ENCODE measurements around the gene PDIK1L. TPM values are rescaled to one million over a fixed set of nuclear protein-coding genes. Genes with fewer than 3 reads are reported as not detected.

The PDIK1L gene
- total RNA-seq, 1 donor from 2014 or later = 7.2 TPM

DNA sequence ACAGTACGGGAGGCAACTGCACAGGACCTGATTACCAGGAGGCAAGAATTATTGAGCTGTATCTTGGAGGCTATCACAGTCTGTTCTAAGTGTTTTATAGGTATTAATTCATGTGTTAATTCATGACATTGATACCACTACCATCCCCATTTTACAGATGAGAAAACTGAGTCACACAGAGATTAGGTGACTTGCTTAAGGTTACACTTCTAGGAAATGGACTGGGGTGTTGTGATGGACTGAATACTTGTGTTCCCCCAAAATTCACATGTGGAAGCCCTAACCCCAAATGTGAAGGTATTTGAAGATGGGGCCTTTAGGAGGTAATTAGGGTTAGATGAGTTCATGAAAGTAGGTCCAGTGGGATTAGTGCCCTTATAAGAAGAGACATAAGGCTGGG, 34.1 kb upstream of the PDIK1L start:
- DNase-seq = no peak
- H3K4me3 Mint-ChIP-seq (ENCODE audit: unreplicated experiment) = no peak overlapping the region
- no peaks in the 10 kb centered on the region for H3K36me3 Mint-ChIP-seq (ENCODE audit: unreplicated experiment)
- H3K9me3 Mint-ChIP-seq (ENCODE audit: unreplicated experiment) = no peaks in the 10 kb centered on the region
- TF ChIP-seq, protein P1, sequence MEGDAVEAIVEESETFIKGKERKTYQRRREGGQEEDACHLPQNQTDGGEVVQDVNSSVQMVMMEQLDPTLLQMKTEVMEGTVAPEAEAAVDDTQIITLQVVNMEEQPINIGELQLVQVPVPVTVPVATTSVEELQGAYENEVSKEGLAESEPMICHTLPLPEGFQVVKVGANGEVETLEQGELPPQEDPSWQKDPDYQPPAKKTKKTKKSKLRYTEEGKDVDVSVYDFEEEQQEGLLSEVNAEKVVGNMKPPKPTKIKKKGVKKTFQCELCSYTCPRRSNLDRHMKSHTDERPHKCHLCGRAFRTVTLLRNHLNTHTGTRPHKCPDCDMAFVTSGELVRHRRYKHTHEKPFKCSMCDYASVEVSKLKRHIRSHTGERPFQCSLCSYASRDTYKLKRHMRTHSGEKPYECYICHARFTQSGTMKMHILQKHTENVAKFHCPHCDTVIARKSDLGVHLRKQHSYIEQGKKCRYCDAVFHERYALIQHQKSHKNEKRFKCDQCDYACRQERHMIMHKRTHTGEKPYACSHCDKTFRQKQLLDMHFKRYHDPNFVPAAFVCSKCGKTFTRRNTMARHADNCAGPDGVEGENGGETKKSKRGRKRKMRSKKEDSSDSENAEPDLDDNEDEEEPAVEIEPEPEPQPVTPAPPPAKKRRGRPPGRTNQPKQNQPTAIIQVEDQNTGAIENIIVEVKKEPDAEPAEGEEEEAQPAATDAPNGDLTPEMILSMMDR (IDR thresholded peaks at IDR 0.05; ENCODE audit: partially characterized antibody, unreplicated experiment) = no peak
- H3K27ac Mint-ChIP-seq (ENCODE audit: unreplicated experiment) = no peak overlapping the region
- H3K4me1 Mint-ChIP-seq (ENCODE audit: low read depth, unreplicated experiment) = no peaks in the 10 kb centered on the region
- H3K27me3 Mint-ChIP-seq (ENCODE audit: unreplicated experiment) = peaks cover 4% of the 10 kb centered on the region

DNA sequence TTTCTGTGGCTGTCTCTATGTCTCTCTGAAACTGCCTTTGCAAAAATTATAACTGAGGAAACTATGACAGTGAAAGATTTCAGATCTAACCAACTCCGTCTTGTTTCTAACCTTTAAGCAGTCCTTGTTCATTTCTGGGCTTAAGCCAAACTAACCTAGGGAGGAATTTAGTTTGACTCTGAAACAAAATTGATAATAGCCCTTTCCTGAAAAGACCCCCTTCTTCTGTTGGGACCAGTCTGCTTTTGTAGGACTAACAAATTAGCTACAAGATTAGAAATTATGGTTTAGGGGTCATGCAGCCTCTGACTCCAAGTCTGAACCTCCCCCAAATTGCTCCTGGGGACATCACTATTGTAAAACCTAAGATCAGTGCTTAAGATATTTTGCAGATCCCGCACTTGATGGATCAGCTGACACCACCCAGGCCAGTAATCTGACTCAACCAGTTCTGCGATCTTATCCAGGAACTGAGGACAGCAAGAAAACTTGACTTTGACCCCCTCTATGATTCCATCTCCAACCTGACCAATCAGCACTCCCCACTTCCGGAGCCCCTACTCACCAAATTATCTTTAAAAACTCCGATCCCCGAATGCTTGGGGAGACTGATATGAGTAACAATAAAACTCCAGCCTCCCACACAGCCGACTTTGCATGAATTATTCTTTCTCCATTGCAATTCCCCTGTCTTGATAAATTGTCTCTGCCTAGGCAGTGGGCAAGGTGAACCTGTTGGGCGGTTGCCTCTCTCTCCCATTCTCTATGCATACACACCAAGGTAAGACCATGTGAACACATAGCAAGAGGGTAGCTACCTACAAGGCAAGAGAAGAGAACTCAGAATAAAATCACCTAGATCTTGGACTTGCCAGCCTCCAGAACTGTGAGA, 33.1 kb upstream of the PDIK1L start:
- no peak for DNase-seq
- no peaks in the 10 kb centered on the region for H3K9me3 Mint-ChIP-seq (ENCODE audit: unreplicated experiment)
- H3K36me3 Mint-ChIP-seq (ENCODE audit: unreplicated experiment) = no peaks in the 10 kb centered on the region
- H3K27ac Mint-ChIP-seq (ENCODE audit: unreplicated experiment) = no peak overlapping the region
- peaks cover 4% of the 10 kb centered on the region for H3K27me3 Mint-ChIP-seq (ENCODE audit: unreplicated experiment)
- TF ChIP-seq, protein P1 (IDR thresholded peaks at IDR 0.05; ENCODE audit: partially characterized antibody, unreplicated experiment) = no peak
- H3K4me3 Mint-ChIP-seq (ENCODE audit: unreplicated experiment) = no peak overlapping the region
- H3K4me1 Mint-ChIP-seq (ENCODE audit: low read depth, unreplicated experiment) = no peaks in the 10 kb centered on the region

DNA sequence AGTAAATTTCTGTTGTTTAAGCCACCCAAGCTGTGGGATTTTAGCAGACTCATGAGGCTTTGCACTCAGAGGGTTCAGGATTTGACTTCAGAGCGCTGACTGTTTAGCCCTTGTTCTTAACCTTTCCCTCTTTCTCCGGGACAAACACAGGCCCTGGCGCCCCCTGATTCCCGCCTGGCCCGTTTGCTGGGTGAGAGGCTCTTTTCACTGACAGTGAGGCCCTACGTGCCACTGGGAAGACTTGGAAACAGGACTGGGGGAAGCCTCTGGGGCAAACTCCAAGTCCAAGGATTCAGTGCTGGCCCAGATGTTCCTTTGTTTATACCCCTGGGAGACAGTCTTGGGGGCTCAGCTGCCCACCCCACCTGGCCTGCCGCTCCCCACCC, 32.5 kb upstream of the PDIK1L start:
- Mint-ChIP-seq H3K27me3 (ENCODE audit: unreplicated experiment) (peaks cover 5% of the 10 kb centered on the region), H3K36me3 (ENCODE audit: unreplicated experiment) (no peaks in the 10 kb centered on the region), H3K27ac (ENCODE audit: unreplicated experiment) (no peak overlapping the region), H3K4me1 (ENCODE audit: low read depth, unreplicated experiment) (no peaks in the 10 kb centered on the region), H3K4me3 (ENCODE audit: unreplicated experiment) (no peak overlapping the region), H3K9me3 (ENCODE audit: unreplicated experiment) (no peaks in the 10 kb centered on the region)
- TF ChIP-seq, protein P1 (IDR thresholded peaks at IDR 0.05; ENCODE audit: partially characterized antibody, unreplicated experiment) = no peak
- no peak for DNase-seq

DNA sequence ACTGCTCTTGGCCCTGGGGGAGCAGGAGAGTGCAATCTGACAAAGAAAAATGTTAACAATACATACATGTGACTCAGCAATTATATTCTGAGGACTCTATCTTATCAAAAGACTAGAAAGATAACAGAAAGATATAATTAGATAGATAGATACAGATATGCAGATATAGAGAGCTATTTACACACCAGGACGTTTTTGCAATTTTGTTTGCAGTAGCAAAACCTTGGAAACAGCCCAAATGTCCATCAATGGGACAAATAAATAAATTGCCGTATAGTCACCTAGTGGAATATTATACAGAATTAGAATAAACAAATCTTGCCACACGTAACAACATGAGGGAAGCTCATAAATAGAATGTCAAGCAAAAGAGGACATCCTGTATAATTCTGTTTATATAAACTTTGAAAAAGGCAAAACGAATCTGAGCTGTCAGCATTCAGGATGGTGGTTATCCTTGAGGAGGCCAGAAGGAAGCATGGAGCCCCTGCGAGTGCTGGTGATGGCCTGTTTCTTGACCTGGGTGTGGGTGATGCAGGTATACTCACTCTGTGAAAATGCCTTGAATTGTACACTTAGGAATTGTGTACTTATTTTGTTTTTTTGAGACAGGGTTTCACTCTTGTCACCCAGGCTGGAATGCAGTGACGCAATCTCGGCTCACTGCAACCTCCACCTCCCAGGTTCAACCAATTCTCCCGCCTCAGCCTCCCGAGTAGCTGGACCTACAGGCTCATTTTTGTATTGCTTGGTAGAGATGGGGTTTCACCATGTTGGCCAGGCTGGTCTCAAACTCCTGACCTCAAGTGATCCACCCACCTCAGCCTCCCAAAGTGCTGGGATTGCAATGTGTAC, 31.4 kb upstream of the PDIK1L start:
- H3K4me1 Mint-ChIP-seq (ENCODE audit: low read depth, unreplicated experiment) = no peaks in the 10 kb centered on the region
- no peak overlapping the region for H3K27ac Mint-ChIP-seq (ENCODE audit: unreplicated experiment)
- no peaks in the 10 kb centered on the region for H3K36me3 Mint-ChIP-seq (ENCODE audit: unreplicated experiment)

More for the DNA sequence above, 31.4 kb upstream of the PDIK1L start:
- Mint-ChIP-seq H3K9me3 (ENCODE audit: unreplicated experiment) (no peaks in the 10 kb centered on the region), H3K4me3 (ENCODE audit: unreplicated experiment) (no peak overlapping the region), H3K27me3 (ENCODE audit: unreplicated experiment) (peaks cover 6% of the 10 kb centered on the region)
- TF ChIP-seq, protein P1 (IDR thresholded peaks at IDR 0.05; ENCODE audit: partially characterized antibody, unreplicated experiment) = no peak
- no peak for DNase-seq
